Stimulated activated naive CD8-positive, alpha-beta T cell treated with anti-CD3 and anti-CD28 coated beads, Interleukin-15, Interleukin-2, amounts not matched to agents 100 ng/mL and 50 ng/mL, for 24 hours (primary cell): Measurements from ENCODE around the gene ADGRB3.
"Not testable (repeated sequence)": the region's sequence is repeated elsewhere in the genome, so short reads cannot be mapped to it uniquely, and the experiment has no call there.

Experiments
- H3K27ac Mint-ChIP-seq: one replicate; pipeline ENCODE4 v1.8.0; 2021; ENCODE audit warnings: mild to moderate bottlenecking, mixed read lengths
- H3K27me3 Mint-ChIP-seq: one replicate; pipeline ENCODE4 v1.8.0; 2021; ENCODE audit warnings: mixed read lengths
- H3K36me3 Mint-ChIP-seq: one replicate; pipeline ENCODE4 v1.8.0; 2021; ENCODE audit warnings: low read depth, mixed read lengths
- H3K4me1 Mint-ChIP-seq: one replicate; pipeline ENCODE4 v1.8.0; 2021; ENCODE audit warnings: low read depth, mixed read lengths
- H3K4me3 Mint-ChIP-seq: one replicate; pipeline ENCODE4 v1.8.0; 2021; ENCODE audit warnings: mild to moderate bottlenecking, mixed read lengths
- H3K9me3 Mint-ChIP-seq: one replicate; pipeline ENCODE4 v1.8.0; 2021; ENCODE audit warnings: mixed read lengths

Gene ADGRB3

GRCh38 chr6:69106511-69106910 is 471.4 kb downstream of the ADGRB3 start:
- H3K27ac Mint-ChIP-seq, result no peak overlapping the region
- no peaks in the 10 kb centered on the region for H3K4me1 Mint-ChIP-seq
- no peaks in the 10 kb centered on the region for H3K27me3 Mint-ChIP-seq
- H3K9me3 Mint-ChIP-seq, result peaks cover 3% of the 10 kb centered on the region
- H3K4me3 Mint-ChIP-seq, result no peak overlapping the region
- no peaks in the 10 kb centered on the region for H3K36me3 Mint-ChIP-seq

DNA sequence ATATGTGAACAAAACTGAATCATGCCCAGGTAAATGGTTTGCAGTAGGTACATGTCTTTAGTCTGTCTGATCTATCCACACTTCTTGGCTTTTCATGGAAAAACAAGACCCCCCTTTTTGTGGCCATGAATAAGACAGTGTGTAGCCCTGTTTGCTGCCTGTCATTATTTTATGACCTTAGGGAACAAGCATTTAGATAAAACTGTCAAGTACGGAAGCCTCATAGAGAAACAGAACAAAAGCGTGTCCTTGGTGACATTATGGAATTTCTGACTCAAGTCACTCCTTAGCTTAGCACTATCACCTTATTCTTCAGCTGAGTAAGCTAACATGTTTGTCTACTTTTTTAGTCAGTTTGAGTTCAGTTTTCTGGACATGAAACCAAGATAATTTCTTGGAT is 476.2 kb downstream of the ADGRB3 start:
- no peak overlapping the region for H3K27ac Mint-ChIP-seq
- H3K36me3 Mint-ChIP-seq, result no peaks in the 10 kb centered on the region

GRCh38 chr6:69116658-69117057 is 481.6 kb downstream of the ADGRB3 start:
- Mint-ChIP-seq H3K9me3 (peaks cover 4% of the 10 kb centered on the region), H3K4me3 (no peak overlapping the region), H3K4me1 (no peaks in the 10 kb centered on the region), H3K27ac (no peak overlapping the region), H3K36me3 (no peaks in the 10 kb centered on the region), H3K27me3 (no peaks in the 10 kb centered on the region)

More for the DNA sequence above, 476.2 kb downstream of the ADGRB3 start:
- Mint-ChIP-seq H3K4me3 (no peak overlapping the region), H3K9me3 (no peaks in the 10 kb centered on the region), H3K4me1 (no peaks in the 10 kb centered on the region), H3K27me3 (no peaks in the 10 kb centered on the region)

DNA sequence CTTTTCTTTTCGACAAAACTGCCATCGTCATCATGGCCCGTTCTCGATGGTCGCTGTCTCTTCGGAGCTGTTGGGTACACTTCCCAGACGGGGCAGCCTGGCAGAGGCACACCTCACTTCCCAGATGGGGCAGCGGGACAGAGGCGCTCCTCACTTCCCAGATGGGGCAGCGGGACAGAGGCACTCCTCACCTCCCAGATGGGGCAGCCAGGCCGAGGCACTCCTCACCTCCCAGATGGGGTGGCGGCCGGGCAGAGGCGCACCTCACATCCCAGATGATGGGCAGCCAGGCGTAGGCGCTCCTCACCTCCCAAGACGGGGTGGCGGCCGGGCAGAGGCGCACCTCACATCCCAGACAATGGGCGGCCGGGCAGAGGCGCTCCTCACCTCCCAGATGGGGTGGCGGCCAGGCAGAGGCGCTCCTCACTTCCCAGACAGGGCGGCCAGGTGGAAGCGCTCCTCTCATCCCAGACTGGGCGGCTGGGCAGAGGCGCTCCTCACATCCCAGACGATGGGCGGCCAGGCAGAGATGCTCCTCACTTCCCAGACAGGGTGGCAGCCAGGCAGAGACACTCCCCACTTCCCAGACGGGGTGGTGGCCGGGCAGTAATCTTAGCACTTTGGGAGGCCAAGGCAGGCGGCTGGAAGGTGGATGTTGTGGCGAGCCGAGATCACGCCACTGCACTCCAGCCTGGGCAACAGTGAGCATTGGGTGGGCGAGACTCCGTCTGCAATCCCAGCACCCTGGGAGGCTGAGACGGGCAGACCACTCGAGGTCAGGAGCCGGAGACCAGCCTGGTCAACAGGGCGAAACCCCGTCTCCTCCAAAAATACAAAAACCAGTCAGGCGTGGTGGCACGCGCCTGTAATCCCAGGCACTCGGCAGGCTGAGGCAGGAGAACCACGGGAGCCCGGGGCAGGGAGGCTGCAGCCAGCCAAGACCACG is 486.7 kb downstream of the ADGRB3 start:
- H3K27me3 Mint-ChIP-seq, H3K9me3 Mint-ChIP-seq, H3K27ac Mint-ChIP-seq: not testable (repeated sequence)

GRCh38 chr6:69122407-69122773 is 487.3 kb downstream of the ADGRB3 start:
- H3K27me3 Mint-ChIP-seq, result no peaks in the 10 kb centered on the region
- H3K27ac Mint-ChIP-seq, result no peak overlapping the region
- no peaks in the 10 kb centered on the region for H3K36me3 Mint-ChIP-seq
- H3K9me3 Mint-ChIP-seq, result peaks cover 4% of the 10 kb centered on the region
- H3K4me1 Mint-ChIP-seq, result no peaks in the 10 kb centered on the region
- no peak overlapping the region for H3K4me3 Mint-ChIP-seq

More for the DNA sequence above, 486.7 kb downstream of the ADGRB3 start:
- not testable (repeated sequence) for H3K4me1 Mint-ChIP-seq, H3K4me3 Mint-ChIP-seq, H3K36me3 Mint-ChIP-seq

DNA sequence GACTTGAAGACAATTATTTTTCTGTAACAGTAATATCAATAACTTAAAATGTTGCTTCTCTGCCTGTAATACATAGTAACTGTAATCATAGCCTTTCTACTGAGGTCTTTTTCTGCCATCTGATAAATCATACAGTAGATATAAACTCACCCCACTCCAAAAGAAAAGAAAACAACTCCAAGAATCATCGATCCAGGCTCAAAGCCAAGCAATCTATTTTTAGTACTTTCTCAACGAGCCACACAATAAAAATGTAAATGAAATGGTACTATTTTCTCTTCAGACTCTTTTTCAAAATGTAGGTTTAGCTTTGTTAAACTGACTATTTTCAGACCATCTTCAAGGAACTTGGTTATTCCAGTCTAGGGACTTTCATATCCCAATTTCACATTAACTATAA is 493.3 kb downstream of the ADGRB3 start:
- H3K4me1 Mint-ChIP-seq, result no peaks in the 10 kb centered on the region
- H3K4me3 Mint-ChIP-seq, result no peak overlapping the region
- no peaks in the 10 kb centered on the region for H3K27me3 Mint-ChIP-seq
- H3K36me3 Mint-ChIP-seq, result no peaks in the 10 kb centered on the region
- peaks cover 9% of the 10 kb centered on the region for H3K9me3 Mint-ChIP-seq
- no peak overlapping the region for H3K27ac Mint-ChIP-seq

- Mint-ChIP-seq H3K27me3 (no peaks in the 10 kb centered on the region), H3K4me3 (no peak overlapping the region), H3K27ac (no peak overlapping the region), H3K9me3 (peaks cover 9% of the 10 kb centered on the region), H3K36me3 (no peaks in the 10 kb centered on the region), H3K4me1 (no peaks in the 10 kb centered on the region)
These were observed 494.0 kb downstream of the ADGRB3 start for GRCh38 chr6:69129046-69129445.

GRCh38 chr6:69135927-69136326 is 500.8 kb downstream of the ADGRB3 start:
- no peaks in the 10 kb centered on the region for H3K9me3 Mint-ChIP-seq
- H3K36me3 Mint-ChIP-seq, result no peaks in the 10 kb centered on the region
- H3K27ac Mint-ChIP-seq, result no peak overlapping the region
- no peak overlapping the region for H3K4me3 Mint-ChIP-seq
- H3K27me3 Mint-ChIP-seq, result no peaks in the 10 kb centered on the region
- H3K4me1 Mint-ChIP-seq, result no peaks in the 10 kb centered on the region

DNA sequence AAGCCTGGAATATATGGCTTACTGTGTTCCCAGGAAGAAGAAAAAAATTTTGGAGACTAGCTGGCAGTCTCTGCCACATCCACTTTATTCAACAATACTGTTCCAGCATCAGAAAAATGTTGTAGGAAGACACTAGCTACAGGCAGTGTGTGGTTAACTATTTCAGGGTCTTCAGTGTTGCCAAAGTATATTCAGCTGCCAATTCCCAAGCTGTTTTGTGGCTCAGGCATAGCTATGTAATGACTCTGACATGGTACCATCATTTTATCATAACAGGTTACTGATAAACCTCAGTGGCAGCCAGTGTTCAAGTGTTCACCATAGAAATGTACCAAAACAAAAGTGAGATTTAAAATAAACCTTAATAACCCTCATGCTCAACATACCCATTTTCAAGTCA is 503.1 kb downstream of the ADGRB3 start:
- Mint-ChIP-seq H3K4me1 (no peaks in the 10 kb centered on the region), H3K9me3 (no peaks in the 10 kb centered on the region), H3K27me3 (no peaks in the 10 kb centered on the region)

DNA sequence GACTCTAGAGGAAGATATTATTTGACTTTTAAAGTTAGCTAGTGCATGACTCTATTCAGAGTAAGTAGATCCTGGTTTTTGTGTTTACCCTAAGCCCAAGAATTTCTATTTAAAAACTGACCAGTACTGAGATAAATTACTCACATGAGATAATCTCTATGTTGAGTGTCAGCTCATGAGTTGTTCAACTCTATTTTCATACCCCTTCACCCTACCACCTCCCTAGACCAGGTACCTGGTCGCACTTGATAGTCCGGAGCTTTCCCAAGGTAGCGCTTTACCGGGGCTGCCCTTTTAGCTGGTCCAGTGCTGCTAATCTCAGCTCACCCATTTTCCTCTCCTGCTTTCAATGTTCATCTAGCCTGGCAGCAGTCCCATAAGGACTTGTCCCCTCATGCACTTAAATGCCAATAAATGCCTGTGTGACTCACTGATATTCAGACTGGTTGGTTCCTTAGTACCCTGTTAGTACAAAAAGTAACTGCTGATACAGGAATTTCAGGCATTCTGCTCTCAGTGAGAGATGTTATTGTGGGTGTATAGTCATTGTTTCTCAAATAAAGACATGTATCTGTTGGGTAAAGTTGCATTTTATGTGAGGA is 503.9 kb downstream of the ADGRB3 start:
- Mint-ChIP-seq H3K27ac (no peak overlapping the region), H3K27me3 (no peaks in the 10 kb centered on the region), H3K9me3 (no peaks in the 10 kb centered on the region), H3K36me3 (no peaks in the 10 kb centered on the region), H3K4me3 (no peak overlapping the region), H3K4me1 (no peaks in the 10 kb centered on the region)

More for the DNA sequence above, 503.1 kb downstream of the ADGRB3 start:
- no peak overlapping the region for H3K4me3 Mint-ChIP-seq
- no peaks in the 10 kb centered on the region for H3K36me3 Mint-ChIP-seq
- no peak overlapping the region for H3K27ac Mint-ChIP-seq

DNA sequence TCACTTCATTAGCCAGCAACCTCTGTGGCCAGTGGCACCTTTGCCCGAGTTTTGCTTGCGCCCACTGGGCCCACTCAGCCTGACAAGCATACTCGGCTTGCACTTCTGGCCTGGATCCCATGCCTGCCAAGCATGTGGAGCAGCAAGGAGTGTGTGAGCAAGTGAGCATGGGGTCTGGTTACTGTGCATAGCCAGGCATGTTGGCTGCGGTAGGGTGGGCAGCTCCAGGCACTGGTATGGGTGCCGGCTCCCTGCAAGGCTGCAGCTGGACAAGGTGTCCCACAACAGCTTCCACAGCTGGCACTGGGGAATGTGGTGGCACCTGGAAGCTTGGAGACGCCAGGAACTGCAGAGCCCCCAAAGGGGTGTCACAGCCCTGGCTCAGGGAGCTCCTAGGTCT is 510.0 kb downstream of the ADGRB3 start:
- no peaks in the 10 kb centered on the region for H3K27me3 Mint-ChIP-seq
- no peaks in the 10 kb centered on the region for H3K36me3 Mint-ChIP-seq
- H3K9me3 Mint-ChIP-seq, result no peaks in the 10 kb centered on the region
- no peak overlapping the region for H3K27ac Mint-ChIP-seq
- no peaks in the 10 kb centered on the region for H3K4me1 Mint-ChIP-seq
- H3K4me3 Mint-ChIP-seq, result no peak overlapping the region

GRCh38 chr6:69146385-69146784 is 511.3 kb downstream of the ADGRB3 start:
- Mint-ChIP-seq H3K4me1 (no peaks in the 10 kb centered on the region), H3K27me3 (no peaks in the 10 kb centered on the region), H3K4me3 (no peak overlapping the region), H3K36me3 (no peaks in the 10 kb centered on the region), H3K27ac (no peak overlapping the region), H3K9me3 (no peaks in the 10 kb centered on the region)

- Mint-ChIP-seq H3K36me3 (no peaks in the 10 kb centered on the region), H3K4me1 (no peaks in the 10 kb centered on the region), H3K27ac (no peak overlapping the region), H3K9me3 (peaks cover 9% of the 10 kb centered on the region), H3K27me3 (no peaks in the 10 kb centered on the region), H3K4me3 (no peak overlapping the region)
These were observed 520.4 kb downstream of the ADGRB3 start for GRCh38 chr6:69155467-69155866.

- Mint-ChIP-seq H3K36me3 (no peaks in the 10 kb centered on the region), H3K9me3 (peaks cover 5% of the 10 kb centered on the region), H3K27ac (no peak overlapping the region), H3K4me3 (no peak overlapping the region), H3K27me3 (no peaks in the 10 kb centered on the region), H3K4me1 (no peaks in the 10 kb centered on the region)
These were observed 527.7 kb downstream of the ADGRB3 start for GRCh38 chr6:69162811-69163210.

GRCh38 chr6:69164564-69165229 is 529.6 kb downstream of the ADGRB3 start:
- H3K4me3 Mint-ChIP-seq, result no peak overlapping the region
- H3K9me3 Mint-ChIP-seq, result peaks cover 5% of the 10 kb centered on the region
- no peak overlapping the region for H3K27ac Mint-ChIP-seq
- H3K36me3 Mint-ChIP-seq, result no peaks in the 10 kb centered on the region
- H3K4me1 Mint-ChIP-seq, result no peaks in the 10 kb centered on the region
- no peaks in the 10 kb centered on the region for H3K27me3 Mint-ChIP-seq
